NK-92 treated with Interleukin-12 subunit alpha and Interleukin-12 subunit beta, amount 100 ng/mL, for 24 hours (cell line): Measurements from ENCODE around the gene PSG2.
"Not testable (repeated sequence)": the region's sequence is repeated elsewhere in the genome, so short reads cannot be mapped to it uniquely, and the experiment has no call there.

Experiments
- DNase-seq: peaks from one replicate; lab custom pipeline; 2025; lab: John Stamatoyannopoulos, UW

PSG2 gene

DNA sequence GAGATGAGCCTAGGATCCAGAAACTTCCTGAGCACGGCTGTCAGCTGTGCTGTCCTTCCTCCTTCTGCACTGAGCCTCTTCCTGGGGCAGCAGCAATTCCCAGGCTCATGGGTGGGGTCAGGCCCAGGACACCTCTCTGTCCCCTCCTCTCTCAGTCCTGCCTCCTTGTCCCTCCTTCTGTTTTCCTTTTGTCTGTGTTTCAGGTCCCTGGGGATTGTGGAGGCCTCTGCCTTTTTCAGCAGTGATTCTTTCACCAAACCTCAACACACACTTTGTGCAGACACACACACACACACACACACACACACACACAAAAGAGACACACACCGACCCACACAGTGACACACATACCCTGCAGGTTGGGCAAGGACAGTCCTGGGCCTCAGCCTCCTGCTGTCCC is at the start of gene PSG2:
Gene PSG2 (minus strand): TSS at position 101 of the 400 bp plus-strand sequence. CDS start 132 bp downstream, outside the sequence.
- DNase-seq = not testable (repeated sequence)

DNA sequence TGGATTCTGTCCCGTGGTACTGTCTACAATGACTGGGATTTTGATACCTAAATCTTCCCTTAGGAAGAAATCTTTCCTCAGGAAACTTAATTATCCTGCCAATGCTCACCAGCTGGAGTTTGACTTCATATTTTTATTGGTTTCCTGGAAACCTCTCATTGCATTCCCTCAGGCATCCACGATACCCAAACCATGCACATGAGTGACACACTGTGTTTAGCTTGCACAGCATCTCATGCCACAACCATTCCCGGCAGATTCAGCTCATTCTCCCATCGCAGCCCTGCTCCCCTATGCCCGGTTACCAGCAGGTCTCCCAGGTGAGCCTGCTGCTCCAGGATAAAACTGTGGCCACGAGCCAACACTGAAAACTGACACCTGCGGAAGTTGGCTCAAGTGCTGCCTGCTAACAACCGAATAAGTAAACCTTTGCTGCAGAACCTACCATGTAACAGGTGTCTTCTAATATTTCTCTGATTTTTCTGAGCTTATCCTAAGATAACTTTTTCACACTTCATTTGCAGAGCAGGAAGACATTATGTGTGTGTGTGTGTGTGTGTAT is 48.9 kb upstream of the PSG2 start:
- DNase-seq = not testable (repeated sequence)

DNA sequence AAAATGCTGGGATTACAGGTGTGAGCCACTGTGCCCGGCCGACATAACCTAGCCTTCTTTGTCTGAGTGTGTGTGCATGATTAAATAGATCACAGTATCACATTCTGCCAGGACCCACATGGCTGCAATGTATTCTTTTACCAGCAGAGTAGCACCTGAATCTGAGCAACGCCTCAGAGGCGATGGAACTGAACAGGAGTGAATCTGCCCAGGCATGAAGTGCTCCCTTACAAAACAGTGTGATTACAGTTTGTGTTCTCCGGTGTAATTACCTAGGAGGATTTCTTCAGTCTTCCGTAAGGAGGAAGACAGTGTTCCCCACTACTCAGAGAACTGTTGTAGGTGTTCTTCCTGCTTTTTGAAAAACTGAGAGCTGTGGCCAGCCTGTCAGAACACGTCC is 46.7 kb upstream of the PSG2 start:
- DNase-seq = not testable (repeated sequence)

DNA sequence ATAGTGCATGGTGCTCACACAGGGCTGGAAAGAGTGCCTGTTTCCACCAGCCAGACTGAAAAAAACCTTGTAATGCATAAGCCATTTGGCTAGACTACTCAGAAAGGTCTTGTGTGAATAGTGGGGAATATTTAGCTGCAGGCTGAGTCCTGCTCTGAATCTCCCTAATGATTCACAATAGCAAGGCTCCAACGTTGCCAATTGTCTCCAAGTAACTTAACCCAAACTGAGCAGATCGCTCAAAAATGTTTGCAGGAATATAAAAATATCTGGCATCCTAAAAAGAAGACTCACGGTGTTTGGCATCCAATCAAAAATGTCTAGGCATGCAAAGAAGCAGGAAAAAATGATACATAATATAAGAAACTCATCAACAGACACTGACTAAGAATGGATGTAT is 44.8 kb upstream of the PSG2 start:
- DNase-seq = not testable (repeated sequence)

DNA sequence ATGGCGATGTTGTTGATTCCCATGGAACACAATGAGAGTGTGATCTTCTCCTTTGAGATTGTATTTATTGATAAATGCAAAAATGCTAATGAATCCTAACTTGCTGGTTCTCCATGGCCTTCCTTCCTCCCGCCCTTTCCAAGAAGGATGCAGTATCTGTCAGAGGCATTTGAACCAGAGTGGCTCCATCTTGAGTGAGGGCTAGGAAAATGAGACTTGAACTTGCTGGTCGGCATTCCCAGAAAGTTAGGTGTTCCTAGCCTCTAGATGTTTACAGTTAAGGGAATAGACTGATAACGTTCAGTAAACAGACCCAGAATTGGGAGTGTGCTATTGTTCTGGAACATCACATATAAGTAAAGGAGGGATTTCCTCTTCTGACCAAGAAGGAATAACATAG is 44.2 kb upstream of the PSG2 start:
- no peak for DNase-seq

DNA sequence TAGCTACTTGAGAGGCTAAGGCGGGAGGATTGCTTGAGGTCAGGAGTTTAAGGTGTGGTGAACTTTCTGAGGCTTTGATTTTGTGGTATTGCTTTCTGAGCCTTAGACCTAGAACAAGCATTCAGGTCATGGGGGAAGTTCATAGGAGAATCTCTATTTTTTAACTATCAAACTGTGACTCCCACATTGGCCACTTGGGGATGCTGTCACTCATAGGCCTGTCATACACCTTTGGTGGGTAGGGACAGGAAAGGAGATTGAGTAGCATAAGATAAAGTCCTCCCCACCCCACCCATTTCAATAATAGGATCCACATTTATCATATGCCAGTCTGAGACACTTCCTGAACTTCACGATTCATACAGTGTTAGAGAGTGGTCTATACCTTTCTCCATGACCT is 41.9 kb upstream of the PSG2 start:
- no peak for DNase-seq

DNA sequence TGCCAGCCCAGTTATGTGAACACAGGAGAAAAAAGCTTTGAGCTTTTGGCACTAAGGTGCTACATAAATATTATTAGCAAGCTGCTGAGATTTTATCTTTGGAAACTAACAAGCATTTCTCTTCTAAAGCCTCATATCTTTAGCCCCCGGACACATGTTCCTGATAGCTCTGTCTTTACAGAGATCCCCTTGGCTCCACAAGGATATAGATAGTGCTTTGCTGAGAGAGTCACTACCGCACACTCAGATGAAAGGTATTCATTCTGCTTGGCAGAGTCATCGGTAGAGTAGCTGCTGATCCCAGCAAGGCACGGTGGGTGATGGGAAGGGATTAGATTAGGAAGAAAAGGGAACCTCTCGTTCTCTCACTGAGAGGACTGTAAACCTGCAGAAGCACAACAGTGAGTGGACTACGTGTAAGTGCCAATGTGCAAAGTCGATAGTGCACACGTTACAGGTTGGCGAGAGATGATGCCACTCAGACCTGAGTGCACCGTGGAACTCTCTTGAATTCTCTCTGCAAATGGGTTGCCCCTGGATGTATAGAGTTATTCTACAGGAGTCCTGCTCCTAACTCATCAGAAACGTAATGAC is 38.0 kb upstream of the PSG2 start:
- DNase-seq = not testable (repeated sequence)

DNA sequence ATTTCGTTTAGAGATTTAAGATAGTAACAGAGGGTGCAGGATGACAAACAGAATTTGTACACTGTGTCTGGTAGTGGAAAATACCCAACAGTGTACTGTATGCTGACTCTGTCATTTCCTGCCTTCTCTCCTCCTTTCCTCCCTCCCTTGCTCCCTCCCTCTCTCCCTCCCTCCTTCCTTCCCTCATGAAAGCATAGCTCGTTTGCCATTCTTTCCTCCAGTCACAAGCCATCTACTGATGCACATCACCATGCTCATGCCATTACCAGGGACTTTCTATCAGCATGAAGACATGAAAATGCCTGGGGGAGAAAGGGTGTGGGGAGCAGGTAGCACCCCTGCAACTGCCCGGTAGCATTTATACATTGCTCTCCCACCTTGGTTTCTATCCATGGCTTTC is 37.0 kb upstream of the PSG2 start:
- not testable (repeated sequence) for DNase-seq

DNA sequence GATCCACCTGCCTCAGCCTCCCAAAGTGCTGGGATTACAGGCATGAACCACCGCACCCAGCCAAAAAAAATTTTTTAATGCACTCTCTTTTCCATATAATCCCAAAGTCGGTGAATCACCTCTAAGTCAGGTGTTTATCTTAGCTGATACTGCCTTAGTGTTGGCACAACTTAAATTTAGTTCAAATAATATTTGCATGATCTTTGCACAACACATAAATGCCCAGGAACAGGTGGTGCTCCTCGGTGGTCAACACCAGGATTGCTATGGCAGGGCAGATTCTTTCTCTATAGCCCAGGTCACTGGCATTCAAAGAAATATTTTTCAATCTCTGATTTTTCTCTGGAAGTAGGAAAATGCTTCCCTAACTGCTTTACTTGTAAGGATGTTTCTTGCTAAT is 33.9 kb upstream of the PSG2 start:
- not testable (repeated sequence) for DNase-seq

DNA sequence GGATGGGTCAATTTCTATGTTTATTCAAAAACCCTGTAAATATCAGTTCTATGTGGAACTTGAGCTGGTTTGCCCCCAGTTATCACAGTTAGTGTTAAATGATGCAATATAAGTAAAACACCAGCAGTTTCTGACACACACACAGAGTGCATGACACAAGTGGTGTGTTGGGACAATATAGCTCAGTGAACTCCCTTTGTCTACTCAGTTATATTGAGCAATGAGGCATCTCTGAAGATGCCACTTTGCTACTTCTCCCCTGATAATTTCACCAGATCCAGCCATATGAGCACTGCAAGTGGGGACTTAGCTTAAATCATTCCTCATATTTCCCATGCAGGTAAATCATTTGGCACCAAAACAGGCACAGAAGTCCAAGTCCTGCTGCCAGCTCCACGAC is 33.0 kb upstream of the PSG2 start:
- not testable (repeated sequence) for DNase-seq

DNA sequence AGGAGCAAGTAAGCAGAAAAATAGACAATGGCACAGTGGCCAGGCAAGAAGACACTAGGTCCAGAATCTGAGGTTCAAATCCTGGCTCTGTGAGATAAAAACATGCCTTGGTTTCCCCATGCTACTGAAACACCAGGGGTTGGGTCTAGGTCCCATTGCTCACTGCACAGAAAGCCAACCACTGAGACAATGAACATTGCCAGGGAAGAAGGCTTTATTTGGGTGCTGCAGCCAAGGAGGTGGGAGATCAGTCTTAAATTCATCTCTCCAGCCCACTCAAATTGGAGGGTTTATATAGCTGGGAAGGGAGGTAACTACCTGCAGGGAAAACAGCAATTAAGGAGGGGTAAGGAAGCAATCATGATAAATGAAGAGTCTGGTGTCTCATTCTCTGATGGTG is 32.6 kb upstream of the PSG2 start:
- DNase-seq = not testable (repeated sequence)

DNA sequence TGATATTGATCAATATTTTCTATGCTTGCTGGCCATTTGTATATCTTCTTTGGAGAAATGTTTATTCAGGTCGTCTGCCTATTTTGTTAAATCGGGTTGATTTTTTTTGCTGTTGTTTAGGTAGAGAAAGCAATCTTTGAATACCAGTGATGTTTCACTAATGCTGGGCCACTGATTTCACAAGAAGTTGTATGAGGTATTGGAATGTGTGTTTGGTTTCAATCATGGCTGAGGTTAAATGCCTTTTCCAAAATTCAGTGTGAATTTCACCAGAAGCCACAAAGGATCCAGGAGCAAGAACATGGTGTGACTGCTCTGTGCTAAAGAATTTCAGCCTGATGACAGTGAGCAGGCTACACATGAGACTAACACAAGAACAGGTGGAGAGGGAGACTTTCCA is 32.1 kb upstream of the PSG2 start:
- not testable (repeated sequence) for DNase-seq

DNA sequence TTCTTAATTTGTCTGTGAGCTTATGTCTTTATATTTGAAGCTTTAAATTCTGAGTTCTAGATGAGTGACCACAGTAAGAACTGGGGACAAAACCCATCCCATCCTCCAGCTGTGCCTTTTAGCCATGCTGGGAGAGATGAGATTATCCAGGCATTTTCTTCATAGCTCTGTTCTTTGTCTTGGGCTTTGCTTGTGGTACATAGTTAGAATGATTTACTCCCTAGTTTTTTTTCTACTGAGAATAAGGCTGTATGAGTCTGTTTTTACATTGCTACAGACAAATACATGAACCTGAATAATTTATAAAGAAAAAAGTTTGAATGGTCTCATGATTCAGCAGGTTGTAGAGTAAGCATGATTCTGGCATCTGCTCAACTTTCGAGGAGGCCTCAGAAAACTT is 24.9 kb upstream of the PSG2 start:
- not testable (repeated sequence) for DNase-seq

DNA sequence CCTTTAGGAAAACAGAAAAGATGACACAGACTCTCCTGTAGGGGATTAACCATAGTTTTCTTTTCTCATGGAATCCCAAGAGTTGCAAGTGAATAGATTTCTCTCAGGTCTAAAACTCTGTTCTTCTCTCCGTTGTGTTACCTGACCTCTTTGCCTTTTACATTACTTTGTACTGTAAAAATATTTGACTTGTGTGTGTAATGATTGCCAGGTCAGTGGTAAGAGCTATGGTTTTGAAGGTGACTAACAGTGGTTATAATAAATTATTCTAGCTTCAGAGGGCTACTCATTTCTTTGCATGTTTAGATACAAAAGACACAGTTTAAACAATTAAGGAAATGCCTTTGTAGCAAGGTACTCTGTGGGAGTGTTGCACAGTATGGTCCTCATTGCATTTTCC is 23.0 kb upstream of the PSG2 start:
- DNase-seq = no peak

DNA sequence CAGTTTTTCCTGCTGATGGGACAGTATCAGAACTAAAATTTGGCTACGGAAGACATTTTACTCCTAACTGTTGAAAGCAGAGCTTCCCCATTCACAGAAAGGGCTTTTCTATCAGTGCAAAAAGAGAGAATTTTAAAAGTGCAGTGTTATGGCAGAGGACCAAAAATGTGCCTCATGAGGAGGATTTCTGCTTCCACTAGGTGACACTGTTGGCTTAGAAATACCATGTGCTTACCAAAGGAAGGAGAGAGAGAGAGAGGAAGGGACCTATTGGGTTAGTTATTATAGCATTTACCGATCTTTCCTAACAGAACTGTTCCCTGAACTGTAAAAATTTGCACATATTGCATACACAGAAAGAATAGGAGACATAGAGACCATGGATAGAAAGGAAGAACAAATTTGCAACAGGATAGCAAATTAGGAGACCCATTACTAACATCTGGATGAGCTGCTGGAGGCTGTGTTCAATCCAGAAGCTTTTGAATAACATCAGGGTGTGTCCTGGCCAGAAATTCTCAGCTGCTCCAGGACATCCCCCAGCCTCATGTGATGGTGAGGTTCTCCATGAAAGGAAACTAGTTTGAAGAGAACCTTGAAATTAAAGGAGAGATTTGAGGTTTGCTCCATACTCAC is 21.8 kb upstream of the PSG2 start:
- not testable (repeated sequence) for DNase-seq

DNA sequence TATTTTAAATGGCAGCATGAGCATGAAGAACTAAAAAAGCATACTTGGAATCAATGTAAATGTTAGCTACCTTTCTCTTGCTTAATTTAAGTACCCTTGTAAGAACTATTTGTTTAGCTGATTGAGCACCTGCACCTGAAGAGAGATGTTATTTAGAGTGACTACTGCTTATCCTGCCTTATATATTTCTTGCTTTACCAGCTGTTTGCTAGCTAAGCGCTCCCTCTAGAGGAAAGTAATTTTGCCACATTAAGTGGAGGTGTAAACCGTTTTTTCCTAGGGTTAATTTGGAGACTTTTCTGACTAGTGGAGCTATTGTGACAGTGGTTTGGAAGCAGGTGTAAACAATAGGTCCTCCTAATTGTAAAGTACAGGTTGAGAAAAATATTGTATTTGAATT is 19.4 kb upstream of the PSG2 start:
- no peak for DNase-seq

DNA sequence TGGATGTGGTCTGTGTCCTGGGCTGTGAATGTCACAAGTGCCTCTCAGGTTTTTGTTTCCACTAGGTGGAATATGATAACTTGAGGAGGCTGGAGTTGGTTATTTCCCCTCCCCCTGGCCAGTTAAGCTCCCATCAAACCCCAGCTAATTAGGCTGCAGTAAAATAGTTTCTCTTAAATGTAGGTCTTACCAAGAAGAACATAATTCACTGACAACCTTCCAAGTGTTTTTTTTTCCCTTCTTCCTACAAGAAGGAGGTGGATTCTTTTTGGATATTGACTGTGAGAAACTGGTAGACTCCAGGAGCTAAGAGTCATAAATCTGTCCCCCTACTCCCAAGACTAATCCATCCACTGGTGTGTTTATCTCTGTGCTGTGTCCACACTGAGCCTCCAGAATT is 15.9 kb upstream of the PSG2 start:
- not testable (repeated sequence) for DNase-seq

DNA sequence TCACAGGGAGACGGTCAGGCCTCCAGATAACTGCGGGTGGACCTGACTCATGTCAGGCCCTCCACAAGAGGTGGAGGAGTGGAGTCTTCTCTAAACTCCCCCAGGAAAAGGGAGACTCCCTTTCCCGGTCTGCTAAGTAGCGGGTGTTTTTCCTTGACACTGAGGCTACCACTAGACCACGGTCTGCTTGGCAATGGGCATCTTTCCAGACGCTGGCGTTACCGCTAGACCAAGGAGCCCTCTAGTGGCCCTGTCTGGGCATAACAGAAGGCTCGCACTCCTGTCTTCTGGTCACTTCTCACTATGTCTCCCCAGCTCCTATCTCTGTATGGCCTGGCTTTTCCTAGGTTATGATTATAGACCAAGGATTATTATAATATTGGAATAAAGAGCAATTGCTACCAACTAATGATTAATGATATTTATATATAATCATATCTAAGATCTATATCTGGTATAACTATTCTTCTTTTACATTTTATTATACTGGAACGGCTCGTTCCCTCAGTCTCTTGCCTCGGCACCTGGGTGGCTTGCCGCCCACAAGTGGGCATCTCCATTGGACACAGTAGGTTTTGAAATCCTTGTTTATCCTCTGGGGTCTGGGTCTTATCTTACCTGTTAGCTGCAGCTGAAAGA is 5.3 kb upstream of the PSG2 start:
- DNase-seq = peak; percentile 15

DNA sequence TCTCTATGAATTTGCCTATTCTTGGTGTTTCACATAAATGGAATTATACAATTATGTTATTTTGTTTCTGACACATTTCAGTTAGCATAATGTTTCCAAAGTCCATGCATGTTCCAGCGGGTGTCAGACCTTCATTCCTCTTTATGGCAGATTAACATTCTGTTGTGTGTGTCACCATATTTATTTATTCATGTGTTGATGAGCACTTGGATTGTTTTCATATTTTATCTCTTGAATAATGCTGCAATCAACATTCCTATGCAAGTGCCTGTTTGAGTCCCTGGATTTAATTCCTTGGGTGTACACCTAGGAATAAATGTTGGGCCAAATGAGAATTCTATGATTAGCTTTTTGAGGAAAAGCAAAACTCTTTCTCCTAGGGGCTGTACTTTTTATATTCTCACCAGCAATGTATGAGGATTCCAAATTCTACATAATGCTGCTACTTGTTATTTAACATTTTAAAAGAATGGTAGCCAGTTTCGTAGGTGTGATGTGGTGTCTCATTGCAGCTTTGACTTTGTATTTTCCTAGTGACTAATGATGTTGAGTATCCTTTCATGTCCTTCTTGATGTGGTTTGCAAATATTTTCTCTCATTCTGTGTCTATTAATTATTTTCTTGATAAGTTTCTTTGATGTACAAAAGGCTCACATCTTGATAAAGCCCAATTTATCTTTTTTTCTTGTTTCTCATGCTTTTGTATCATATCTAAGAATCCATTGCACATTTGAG is 3.5 kb upstream of the PSG2 start:
- DNase-seq = not testable (repeated sequence)

DNA sequence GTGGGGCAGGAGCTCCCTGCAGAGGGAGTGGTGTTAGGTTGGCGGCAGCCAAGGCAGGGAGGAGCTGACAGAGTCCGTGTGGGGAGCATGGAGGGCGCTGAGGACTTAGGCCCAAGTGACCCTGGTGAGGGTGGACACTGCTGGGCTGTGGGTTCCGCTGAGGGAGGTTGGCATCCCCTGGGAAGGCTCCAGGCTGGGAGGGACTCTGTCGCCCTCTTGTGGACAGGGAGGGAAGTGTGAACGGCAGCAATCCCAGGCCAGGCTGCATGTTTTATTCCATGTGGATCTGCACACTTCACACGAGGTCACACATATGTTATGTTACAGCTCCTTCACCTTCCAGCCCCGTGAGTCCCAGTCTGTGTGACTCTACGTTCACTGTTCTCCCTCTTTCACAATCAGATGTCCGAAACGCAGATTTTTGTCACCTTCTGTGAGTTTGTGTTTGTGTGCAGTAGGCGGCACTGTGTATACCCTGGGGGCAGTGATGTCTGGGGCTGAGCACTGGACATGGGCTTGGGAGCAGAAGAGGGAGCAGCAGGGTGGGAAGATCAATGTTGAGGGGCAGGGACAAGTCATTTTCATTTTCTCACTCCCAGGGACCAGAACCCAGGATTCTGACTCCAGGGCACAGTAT is 1.8 kb upstream of the PSG2 start:
- DNase-seq = not testable (repeated sequence)

DNA sequence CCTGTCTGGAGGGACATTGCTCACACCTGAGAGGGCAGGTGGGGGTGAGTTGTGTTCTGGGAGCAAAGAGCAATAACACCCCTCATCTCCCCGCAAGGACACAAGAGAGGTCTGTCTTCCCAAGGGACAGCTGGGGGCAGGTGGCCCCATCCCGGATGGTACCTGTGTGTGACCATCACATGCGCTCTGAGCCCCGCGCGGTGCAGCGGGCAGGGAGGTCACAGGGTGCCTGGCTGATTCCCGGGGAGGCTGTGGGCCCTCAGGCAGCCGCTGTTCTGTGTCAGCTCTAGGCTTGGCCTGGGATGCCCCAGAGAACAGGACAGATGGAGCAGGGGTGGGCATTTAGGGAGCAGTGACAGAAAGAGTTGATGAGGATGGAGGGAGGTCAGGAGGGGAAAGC is 1.2 kb upstream of the PSG2 start:
- DNase-seq = not testable (repeated sequence)

DNA sequence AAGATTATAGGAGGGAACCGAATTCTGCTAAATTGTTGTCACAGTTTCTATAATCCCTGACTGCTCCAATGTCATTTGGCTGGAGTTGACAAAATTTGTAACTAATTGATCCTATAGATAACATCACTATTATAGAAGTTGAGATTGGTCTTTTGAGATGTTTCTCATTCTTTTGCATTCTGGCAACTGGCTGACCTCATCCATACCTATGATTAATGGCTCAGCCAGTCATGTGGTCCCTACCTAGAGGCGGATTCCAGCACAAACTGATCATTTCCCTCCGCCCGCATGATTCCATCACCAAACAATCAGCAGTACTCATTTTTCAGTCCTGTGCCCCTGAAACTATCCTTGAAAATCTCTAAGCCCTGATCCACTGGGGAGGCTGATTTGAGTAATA is 4.2 kb downstream of the PSG2 start:
- DNase-seq = no peak
